Stimulated activated CD8-positive, alpha-beta memory T cell treated with anti-CD3 and anti-CD28 coated beads, Interleukin-2, amount 100 ng/mL, for 1 hour (primary cell): Measurements from ENCODE around the gene GLO1.
A peak's percentile ranks its signal among the peaks of the same experiment; 100 is the strongest.

Experiments used
- DNase-seq, 2 donors: peaks; one replicate each; pipeline ENCODE4 v3.0.0-alpha.2; 2020; ENCODE audit warnings: low read depth in 2 of 2

The GLO1 gene

GRCh38 chr6:38658418-38659167, 44.4 kb downstream of the GLO1 start:
- DNase-seq, result no peak

DNA sequence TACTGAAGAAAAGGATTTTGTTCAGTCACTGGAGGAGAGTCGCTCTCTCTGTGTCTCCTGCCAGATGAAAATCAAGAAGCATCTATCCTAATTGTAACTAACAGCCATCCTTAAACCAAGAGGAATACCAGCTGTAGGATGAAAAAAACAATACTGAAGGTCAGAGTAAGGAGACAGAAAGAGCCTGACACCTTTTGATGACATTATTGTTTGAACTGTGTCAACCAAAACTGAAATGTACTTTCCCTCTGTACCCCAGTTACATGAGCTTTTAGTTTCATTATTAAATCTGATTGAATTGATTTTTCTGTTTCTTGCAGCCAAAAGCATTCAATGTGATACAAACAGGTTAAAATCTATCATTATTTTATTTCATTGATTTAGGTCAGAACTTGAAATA, 46.0 kb downstream of the GLO1 start:
- DNase-seq, result no peak

- DNase-seq, result no peak
These were observed 48.7 kb downstream of the GLO1 start for GRCh38 chr6:38654263-38654662.

- no peak for DNase-seq
These were observed 51.7 kb downstream of the GLO1 start for GRCh38 chr6:38651121-38651784.

GRCh38 chr6:38650207-38650752, 52.7 kb downstream of the GLO1 start:
- DNase-seq, result no peak

GRCh38 chr6:38649744-38650143, 53.2 kb downstream of the GLO1 start:
- no peak for DNase-seq

GRCh38 chr6:38648629-38649028, 54.3 kb downstream of the GLO1 start:
- no peak for DNase-seq

GRCh38 chr6:38646166-38646878, 56.6 kb downstream of the GLO1 start:
- no peak for DNase-seq

- no peak for DNase-seq
These were observed 58.0 kb downstream of the GLO1 start for GRCh38 chr6:38644951-38645350.

GRCh38 chr6:38640216-38640909, 62.6 kb downstream of the GLO1 start:
- no peak for DNase-seq

- DNase-seq, result peak; percentile 60
These were observed 63.3 kb downstream of the GLO1 start, which contains the start of gene BTBD9 for GRCh38 chr6:38639498-38640215. Gene BTBD9, minus strand, starts transcription at chr6:38639929.

GRCh38 chr6:38638941-38639497, 63.9 kb downstream of the GLO1 start:
- DNase-seq, result peak; percentile 32 to 34

DNA sequence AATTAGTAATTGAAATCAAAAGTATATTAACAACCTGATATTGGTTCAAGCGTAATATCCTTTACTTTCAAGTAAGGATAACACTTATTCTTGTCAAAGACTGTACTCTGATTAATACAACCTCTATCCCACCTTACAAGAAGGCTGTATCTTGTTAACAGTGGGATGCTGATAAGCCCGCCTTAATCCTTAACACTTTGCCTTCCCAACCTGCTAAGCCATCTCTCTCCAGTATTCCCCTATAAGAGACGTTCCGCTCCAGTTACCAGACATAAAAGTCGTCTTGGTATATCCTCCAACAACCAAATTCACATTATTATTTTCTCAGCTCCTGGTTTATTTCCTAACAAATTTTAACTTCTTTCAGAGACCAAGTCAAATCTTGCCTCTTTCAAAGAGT, 65.2 kb downstream of the GLO1 start:
- no peak for DNase-seq

DNA sequence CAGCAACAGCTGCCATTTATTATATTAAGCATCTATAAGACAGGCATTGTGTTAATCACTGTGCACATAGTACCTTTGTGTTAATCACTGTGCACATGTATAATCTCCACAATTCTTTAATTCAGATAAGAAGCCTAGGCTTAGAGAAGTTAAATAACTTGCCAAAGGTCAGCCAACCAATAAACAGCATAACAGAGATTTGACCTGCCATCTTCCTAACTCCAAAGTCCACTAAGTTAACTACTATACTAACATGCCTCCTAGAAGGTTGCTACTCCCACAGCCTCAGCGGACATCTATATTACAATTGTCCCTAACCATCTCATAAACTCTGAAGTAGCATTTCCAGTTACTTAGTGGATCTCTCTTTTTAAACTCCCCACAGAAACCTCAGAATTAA, 66.9 kb downstream of the GLO1 start:
- no peak for DNase-seq

DNA sequence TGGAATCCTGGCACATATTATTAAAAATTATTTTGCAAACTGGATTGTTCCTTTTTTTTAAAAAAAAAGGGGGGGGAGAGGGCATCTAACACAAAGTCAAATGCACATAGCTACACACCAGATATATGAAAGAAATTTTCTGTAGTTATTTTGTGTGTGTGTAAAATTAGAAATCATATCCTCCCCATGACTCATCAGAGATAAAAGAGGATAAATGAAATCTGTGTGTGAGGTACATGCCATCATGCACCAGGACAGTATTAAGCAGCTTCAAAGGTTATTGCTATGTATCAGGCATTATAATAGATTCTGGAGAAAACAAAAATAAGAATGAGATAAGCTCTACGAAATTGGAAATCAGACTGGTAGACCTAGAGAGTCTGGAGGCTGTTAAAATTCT, 68.4 kb downstream of the GLO1 start:
- no peak for DNase-seq

- DNase-seq, result no peak
These were observed 70.5 kb downstream of the GLO1 start for GRCh38 chr6:38632490-38632889.

DNA sequence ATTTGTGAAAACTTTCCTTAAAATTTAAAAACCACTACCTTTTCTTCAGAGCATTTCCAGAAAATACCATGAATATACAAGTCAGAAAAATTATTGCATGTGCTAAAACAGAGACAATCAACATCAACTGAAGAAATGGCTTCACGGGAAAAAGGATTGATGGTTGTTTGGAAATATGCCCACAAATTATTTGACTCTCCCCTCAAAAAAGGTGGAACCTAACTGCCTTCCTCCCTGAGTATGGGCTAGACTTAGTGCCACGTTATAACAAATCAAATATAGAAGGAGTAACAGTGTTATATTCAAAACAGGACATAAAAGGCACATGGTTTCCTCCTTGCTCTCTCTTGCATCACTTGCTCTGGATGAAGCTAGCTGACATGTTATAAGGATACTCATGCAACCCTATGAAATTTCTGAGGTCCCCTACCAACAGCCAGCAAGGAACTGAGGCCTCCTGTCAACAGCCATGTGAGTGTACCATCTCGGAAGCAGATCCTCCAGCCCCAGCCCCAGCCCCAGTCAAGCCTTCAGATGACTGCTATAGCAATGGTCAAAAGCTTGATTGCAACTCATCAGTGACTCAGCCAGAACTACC, 71.7 kb downstream of the GLO1 start:
- no peak for DNase-seq
